ENCODE results near the gene PTGS1.
"Not testable (repeated sequence)": the region's sequence is repeated elsewhere in the genome, so short reads cannot be mapped to it uniquely, and the experiment has no call there.

PTGS1 gene

DNA sequence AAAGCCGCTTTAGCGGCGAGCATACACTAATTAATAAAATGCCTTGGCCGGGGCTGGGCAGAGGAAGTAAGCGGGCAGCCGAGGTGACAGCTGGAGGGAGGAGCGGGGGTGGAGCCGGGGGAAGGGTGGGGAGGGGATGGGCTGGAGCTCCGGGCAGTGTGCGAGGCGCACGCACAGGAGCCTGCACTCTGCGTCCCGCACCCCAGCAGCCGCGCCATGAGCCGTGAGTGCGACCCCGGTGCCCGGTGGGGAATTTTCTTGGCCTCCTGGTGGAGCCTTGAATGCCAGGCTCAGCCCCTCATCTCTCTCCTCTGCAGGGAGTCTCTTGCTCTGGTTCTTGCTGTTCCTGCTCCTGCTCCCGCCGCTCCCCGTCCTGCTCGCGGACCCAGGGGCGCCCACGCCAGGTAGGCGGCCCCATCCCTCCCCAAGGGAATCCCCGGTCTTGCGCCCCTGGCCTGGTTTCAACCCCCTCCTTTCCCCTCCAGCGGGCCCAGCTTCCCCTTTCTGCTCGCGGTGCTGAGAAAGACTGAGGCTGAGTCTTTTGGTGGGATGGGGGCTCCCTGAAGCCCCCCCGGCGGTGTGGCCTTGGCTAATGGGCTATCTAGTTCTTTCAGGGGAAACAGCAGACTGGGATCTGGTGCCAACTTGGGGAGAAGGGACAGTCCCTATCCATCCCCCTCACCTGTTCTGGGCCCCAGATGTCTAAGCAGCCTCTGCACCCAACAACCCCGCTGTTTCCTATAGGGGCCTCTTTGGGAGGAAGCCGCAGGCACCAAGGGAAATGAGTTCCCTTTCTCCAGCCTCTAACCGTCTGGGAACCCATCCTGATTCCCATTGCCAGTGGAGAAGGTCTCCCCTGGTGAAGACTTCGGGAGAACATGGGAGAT, at the start of gene PTGS1:
PTGS1 (plus strand) TSS at position 156 of the 887 bp plus-strand sequence; CDS start at position 217, 61 bp downstream.
- no peak for DNase-seq

DNA sequence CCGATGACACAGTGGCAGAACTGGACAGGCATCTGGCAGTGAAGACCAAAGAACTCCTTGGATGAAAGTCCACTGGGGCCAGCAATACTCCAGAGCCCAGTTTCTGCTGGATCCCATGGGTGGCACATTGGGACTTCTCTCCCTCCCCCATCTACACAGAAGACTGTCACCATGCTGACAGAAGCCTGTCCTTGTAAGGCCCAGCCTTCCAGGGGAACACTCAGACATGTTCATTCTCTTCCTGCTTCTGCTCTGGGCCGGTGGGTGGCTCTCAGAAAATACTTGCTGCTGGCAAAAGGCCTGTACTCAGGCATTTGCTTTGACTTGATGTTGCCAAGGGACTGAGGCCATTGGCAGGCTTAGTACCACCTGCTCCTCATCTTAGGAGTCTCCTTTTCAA, 48.3 kb upstream of the PTGS1 start:
- no peak for DNase-seq

DNA sequence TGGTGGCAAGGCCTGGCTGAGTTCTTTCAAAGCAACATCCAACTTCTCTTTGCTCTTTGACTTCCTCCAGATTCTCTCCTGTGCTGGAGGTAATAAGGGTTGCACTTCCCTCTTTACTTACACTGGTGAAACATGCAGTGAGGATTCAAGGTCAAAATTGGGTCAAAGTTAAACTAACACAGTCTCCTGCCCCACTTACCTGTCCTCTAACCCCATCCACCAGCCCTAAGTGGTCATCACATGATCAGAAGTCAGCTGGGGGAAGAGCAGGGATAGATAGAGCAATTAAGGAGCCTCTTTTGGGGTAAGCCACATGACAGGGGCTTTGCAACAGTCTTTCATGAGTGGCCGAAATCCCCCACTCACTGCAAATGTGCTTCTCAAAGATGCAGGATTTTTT, 46.2 kb upstream of the PTGS1 start:
- DNase-seq, result not testable (repeated sequence)

DNA sequence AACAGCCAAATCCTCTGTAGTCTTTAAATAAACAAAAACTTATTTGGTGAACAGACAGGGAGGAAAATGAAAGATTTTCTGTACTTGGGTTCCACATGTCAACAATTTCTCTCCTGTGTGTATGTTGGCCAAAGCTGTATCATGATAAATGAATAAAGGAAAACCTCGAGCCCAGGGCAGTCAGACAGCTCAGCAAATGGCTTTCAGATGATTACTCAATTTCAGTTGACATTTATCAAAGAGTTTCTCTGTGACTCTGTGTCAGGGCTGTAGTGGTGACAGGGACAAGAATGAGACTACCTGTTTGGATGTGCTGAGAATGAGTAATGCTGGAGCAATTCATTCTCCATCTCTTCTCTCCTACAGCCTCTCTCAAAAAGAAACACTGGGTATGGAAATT, 45.7 kb upstream of the PTGS1 start:
- no peak for DNase-seq

DNA sequence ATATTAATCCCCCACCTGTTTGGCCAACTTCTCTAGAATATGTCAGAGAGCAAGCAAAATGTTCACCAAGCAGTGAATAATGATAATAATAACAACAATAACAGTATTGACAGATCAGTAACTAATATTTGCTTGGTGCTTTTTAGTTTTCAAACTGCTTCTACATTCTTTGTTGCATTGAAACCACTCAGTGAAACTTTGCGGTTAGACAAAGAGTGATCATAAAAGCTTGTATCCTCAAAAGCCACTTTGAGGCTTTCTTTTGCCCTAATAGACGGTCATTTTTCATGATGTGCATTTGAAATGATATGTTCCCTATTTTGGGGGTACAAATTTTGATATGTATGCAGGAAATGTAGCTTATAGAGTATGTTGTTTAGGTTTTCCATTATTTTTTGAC, 43.6 kb upstream of the PTGS1 start:
- DNase-seq, result no peak

DNA sequence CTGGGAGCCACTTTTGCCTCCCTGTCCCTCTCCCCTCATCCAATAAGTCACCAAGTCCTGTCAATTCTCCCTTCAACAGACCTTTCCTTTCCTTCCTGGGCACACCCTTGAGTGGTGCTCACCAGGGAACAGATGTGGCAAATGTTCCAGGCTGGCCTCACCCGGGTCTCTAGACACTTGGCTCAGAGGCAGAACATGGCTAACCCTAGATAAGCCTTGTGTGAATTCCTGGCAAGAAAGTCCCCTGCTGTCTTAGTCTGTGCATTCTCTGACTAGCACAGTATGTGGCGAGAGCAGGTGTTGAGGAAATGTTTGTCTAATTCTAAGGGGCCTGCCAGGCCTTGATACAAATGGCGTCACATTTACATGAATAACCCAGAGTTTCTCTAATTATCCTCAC, 41.2 kb upstream of the PTGS1 start:
- DNase-seq, result no peak

DNA sequence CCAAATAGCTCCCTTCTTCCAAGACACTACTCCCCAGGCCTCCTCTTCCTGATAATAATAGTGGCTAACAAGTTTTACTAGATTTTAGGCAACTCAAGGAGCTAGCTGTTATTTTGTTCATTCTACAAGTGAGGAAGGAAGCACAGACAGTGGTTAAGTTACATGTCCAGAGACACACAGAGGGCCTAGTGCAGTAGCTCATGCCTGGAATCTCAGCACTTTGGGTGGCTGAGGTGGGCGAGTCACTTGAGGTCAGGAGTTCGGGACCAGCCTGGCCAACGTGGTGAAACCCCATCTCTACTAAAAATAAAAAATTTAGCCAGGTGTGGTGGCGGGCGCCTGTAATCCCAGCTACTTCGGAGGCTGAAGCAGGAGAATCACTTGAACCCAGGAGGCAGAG, 40.4 kb upstream of the PTGS1 start:
- not testable (repeated sequence) for DNase-seq

DNA sequence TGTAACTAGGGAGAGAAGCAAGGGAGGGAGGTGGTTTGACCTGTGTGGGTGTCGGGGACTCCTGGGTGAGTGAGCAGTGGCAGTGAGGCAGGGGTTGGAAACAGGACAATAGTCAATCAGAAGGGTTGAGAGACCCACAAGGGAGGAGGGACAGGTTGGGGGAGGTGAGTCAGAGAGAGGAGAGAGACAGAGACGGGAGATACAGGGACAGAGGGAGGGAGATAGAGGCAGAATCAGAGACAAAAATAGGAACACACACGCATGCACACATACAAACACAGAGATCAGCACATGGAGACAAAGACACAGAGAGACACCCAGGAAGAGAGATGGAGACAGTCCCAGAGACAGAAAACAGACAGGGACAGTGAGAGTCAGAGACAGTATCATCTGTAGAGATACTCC, 39.3 kb upstream of the PTGS1 start:
- DNase-seq, result no peak

DNA sequence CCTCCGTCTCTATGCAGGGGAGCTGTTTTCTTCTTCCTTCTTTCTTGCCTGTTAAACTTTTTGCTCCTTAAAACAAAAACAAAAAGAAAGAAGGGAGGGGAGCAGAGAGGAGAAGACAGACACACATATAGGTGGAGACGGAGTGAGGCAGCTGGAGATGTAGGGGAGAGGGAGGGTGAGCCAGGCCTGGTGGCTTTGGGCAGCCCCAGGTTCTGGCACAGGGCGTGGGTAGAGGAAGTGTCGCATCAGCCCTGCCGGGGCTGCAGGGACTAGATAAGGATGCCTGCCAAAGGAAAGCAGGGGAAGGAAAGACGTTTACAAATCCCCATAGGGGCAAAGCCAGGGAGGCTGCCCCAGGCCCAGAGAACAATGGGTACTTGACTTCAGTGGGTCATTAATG, 38.7 kb upstream of the PTGS1 start:
- DNase-seq, result no peak

DNA sequence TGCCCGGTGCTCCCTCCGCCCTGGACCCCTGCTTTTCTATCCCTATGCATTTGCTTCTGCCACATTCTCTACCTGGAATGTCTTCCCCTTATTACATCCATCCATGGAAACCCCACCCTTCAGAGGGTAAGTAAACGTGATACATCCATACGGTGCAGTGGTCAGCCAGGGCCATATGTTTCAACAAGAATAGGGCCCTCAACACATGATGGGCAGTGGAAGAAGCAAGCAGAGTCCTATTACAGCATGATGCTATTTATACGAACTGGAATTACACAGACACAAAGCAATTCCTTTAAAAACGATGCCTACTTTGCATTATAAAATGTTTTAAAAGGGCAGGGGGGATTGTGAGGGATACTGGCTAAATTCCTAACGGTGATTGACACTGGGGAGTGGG, 38.2 kb upstream of the PTGS1 start:
- no peak for DNase-seq

DNA sequence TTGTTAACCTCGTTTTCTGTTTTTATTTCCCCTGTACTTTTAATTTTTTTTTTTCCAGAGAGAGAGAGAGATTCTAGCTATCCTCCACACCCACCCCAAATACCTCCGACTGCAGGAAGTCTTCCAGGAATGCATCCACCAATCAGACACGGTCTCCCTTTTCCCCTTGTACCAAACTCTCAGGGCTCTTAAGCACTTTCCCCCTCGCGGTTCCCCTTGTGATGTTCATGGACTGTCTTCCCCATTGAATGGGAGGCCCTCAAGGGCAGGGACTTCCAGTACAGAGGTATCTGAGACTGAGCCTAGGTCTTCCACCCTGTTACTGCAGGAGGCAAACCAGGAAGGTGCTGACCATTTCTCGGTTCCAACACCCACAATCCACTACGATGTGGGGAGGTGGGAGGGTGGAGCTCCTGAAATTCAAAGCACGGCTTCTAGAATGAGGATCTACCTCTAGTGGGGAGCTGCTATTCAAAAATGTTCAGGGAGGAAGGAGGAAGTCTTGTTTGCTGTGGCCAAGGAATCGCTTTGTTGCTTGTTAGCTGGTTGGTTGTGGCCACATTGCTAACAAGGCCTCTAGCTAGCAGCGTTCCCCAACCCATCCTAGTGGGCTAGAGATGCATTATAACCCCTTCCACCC, 37.5 kb upstream of the PTGS1 start:
- DNase-seq, result no peak

DNA sequence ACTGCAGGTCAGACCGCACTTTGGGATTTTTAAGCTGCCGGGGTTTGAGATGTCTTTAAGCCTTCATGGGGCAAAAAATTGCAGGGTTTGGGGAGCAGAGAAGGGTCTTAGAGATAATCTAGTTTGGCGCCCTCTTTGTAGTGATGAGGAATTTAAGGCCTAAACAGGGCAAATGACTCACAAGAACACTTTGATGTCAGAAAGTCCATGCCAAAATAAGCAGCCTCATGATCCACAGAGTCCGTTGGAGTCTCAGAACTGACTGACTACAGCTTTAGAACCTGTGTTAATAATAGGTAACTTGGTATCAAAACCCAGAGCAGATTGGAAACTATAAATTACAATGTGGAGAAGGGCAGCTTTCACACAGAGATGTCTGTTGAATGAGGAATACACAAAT, 35.9 kb upstream of the PTGS1 start:
- no peak for DNase-seq

DNA sequence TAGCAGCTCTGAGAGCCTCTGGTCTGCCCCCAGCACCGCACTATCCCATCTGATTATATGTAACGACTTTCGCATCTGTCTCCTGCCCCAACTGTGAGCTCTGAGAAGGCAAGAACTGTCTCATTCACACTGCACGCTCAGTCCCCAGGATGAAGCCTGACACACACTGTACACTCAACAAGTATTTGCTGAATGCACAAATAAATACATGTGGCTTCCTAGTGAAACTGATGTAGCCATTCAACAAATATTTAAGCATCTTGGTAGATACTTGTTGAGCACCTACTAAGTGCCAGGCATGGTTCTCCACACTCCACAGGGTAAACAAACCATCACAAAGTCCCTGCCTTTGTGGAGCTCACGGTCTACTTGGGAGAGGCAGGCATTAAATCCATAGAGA, 34.6 kb upstream of the PTGS1 start:
- DNase-seq, result no peak

DNA sequence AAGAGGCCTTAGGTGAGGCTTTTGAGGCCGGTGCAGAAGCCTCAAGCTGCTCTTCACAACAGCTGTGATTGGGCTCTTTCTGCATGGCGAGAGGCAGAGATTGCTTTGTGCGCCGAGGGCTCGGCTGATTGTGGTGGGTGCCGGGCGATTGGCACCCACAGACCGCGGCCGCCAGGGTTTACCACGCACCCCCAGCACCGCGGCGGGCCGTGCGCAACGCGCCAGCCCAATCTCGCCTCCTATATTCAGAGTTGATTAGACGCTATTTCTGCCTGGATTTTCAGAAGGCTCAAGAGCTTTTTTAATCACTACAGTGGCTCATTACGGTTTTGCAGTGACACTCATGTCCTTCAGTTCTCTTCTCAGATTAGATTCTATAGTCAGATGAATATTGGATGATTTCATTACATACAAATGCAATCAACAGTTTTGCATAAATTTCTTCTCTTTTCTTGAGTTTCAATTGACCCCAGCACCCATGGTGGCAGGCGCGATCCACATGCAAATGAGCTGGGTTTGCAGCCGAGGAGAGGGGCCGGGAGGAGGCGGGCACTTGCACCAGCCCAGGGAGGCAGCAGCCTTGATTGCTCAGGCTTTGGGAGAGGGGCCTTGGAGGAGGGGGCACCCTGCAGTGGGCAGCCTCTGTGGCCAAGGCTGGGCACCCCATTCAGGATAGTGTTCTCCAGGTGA, 33.8 kb upstream of the PTGS1 start:
- DNase-seq, result no peak

DNA sequence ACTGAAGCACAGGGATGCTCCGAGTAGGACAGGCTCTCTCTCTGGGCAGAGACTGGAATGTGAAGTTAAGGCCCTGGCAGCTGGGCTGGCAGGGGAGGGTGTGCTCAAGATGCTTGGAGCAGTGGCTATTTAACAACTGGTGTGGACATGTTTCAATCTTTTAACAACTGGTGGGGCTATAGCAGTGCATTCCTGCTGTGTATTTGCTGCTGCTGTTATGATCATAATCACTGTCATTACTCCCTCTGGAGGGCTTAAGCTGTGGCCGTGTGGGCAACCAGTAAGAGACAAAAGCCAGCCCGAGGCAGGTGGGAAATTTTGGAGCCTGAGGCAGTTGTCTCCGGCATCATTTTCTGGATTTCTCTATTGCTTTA, 33.3 kb upstream of the PTGS1 start:
- no peak for DNase-seq

DNA sequence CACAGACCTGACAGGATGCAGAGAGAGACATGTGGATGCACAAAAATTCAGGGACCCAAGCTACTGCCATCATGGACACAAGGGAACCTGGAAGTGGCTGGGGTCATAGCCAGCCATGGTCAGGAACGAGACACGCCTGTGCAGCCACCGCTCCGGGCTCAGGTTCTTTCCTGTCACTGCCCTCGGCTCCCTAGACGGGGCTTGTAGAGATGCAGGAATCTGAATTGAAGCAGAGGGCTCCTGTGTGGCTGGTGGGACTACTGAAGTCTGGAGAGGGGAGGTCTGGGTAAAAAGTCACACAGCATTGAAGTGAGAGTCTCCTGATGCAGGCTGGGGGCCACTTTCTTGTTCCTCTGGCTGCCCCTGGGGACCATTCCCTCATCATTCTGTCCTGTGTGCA, 32.3 kb upstream of the PTGS1 start:
- no peak for DNase-seq

DNA sequence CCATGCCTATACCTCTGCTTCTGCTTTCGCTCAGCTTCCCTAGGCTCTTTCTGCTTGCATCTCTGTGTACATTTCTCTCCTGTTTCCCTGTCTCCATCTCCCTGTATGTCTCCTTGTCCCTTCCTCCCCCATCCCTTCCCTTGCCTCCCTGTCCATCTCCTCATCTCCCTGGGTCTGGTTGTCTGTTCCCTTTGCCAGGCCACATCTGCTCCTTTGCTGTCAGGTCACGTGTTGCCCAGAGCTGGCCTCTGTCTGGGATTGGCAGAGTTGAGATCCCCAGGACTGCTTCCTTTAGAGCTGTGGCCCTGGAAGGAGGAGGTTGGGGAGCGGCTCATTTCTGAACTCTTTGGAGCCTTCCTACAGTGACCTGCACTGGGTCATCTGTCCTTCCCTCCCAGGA, 31.8 kb upstream of the PTGS1 start:
- no peak for DNase-seq

DNA sequence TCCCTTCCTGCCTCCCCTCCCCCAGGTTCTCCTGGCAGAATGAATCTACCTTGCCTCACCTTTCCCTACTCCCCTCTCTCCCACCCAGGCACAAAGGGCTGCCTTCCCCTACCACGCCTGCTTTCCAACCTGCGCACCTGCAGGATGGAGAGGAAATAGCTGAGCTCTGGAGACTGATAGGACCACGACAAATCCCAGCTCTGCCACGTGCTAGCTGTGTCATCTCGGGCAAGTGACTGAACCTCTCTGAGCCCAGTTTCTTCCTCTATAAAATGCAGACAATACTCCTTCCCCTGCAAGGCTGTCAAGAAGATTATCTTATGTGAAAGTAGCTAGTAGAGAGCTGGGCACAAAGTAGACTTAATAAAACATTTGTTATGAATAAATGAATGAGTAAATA, 31.2 kb upstream of the PTGS1 start:
- no peak for DNase-seq

DNA sequence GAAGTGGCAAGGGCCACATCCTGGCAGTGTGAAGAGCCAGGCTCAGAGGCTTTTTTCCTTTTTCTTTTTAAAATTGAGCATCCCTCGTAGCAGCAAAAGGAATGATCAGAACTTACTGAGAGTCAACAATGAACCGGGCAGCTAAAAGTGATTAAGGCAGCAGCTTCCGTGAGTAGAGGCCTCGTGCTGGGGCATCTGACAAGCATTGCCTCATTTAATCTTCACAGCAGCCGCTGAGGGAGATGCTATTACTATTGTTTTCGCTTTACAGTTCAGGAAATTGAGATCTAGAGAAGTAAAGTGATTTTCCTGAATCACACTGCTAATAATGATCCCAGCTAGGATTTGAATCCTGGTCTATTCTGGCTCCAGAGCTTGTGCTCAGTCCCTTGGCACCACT, 30.7 kb upstream of the PTGS1 start:
- DNase-seq, result no peak

DNA sequence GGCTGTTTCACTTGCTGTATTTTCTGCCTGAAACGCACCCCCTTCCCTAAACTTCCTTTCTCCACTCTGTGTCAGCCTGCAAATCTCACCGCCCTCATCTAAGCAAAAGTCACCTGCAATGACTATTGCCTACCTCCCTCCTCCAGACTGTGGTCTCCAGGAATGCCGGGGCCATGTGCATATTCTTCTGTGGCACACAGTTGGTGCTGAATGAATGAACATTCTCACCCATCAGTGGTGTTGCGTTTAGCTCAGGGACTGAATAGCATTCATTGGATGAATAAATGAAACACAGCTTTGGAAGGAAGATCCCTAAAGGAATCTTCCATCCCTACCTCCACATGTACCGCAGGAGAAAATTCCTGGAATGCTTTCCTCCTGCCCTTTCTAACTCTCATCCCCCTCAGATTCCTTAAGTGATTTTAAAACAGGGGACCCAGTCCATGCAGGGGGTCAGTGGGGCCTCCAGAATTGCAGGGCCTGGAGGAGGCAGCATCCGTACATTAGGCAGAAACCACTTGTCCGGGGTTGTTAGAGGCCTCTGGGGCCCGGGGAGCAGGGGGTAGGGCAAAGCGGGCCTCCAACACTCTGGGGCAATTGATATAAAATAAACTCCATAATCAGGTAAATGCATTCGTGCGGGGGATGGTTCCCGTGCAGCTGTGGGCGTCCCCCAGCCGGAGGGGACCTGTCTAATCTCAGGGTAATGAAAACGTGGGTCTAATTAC, 28.3 kb upstream of the PTGS1 start:
- no peak for DNase-seq

DNA sequence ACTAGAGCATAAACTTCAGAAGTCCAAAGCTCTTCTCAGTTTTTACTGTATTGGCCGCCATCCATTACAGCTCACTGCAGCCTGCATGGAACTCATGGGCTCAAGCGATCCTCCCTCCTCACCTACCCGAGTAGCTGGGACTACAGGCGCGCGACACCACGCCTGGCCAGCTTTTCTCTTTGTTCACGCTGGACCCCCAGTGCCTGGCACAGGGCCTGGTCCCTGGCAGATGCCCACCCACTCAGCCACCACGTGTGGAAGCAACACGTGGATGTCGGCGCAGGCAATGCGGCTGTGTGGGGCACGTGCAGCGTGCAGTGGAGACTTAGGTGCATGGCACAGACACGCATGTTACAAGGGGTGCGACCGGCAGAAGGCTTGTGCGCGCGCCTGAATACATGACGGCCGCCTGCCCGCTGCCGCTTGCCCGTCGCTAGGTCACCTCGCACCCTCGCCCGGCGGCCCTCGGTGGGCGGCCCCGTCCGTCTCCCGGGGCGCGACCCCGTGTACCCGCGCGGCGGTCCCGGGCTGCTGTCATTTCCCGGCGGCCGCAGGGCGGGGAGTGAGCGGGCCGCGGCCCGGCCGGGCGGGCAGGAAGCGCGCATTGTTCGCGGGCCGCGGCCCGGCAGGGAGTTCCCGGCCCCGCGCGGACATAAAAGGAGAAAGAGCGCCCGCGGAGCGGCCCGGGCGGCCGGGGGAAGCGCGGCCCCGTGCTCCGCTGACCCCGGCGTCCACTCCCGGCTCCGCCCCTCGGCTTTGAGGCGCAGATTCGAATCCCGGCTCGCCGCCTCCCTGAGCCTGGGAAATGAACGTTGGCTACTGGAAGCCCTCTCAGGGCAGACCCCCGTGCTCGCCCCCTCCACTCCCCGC, 24.1 kb upstream of the PTGS1 start:
- no peak for DNase-seq

Measured in NCI-H2029 treated with DMSO at 0.1 percent for 48 hours (cell line).